GM12873 (cell line): Measurements from ENCODE around the gene ATN1.

ENCODE experiments used
- CTCF ChIP-seq: IDR thresholded peaks from 2 replicates; pipeline ENCODE4 v1.5.1; 2012; ENCODE audit warnings: low read depth, mild to moderate bottlenecking, moderate library complexity, low read length, control low read depth; ENCODE audit not compliant: insufficient read depth; ENCODE audit errors: missing control alignments

ATN1 gene

GRCh38 chr12:6981152-6982052 is 53.6 kb downstream of the ATN1 start:
- TF ChIP-seq CTCF, result no peak

- no peak for TF ChIP-seq CTCF
These were observed 54.8 kb downstream of the ATN1 start for GRCh38 chr12:6982532-6982931.

- no peak for TF ChIP-seq CTCF
These were observed 60.3 kb downstream of the ATN1 start for GRCh38 chr12:6987956-6988553.
